Keratinocyte (primary cell): ENCODE data around the gene RRP12. TPM values are rescaled to one million over a fixed set of nuclear protein-coding genes. Genes with fewer than 3 reads are reported as not detected.

Experiments used
- DNase-seq: peaks from one replicate; pipeline ENCODE4 v3.0.0-alpha.2; 2011; ENCODE audit warnings: low read depth, missing footprints, low spot score
- FAIRE-seq: peaks from 2 replicates; lab custom pipeline; 2011; peaks lifted over from hg19 to GRCh38; lab: Jason Lieb, UNC
- H2AFZ ChIP-seq: 2 replicates; pipeline ENCODE4 v1.6.0; 2012; ENCODE audit warnings: low read length, control low read depth, inconsistent platforms; ENCODE audit not compliant: control insufficient read depth
- H3K27ac ChIP-seq: 2 replicates; pipeline ENCODE4 v1.5.1; 2011; ENCODE audit warnings: low read length; ENCODE audit not compliant: control insufficient read depth, insufficient read depth
- H3K27me3 ChIP-seq: 3 replicates; pipeline ENCODE4 v1.6.0; 2011; ENCODE audit warnings: low read length; ENCODE audit not compliant: control insufficient read depth, insufficient read depth; ENCODE audit errors: extremely low read depth
- H3K36me3 ChIP-seq, 2 experiments: 2 replicates in 1 of 2; 3 replicates in 1 of 2; pipeline ENCODE4 v1.5.1; 2011; ENCODE audit warnings: low read length in 2 of 2, mild to moderate bottlenecking in 1 of 2; ENCODE audit not compliant: control insufficient read depth in 2 of 2, insufficient read depth in 2 of 2; ENCODE audit errors: extremely low read depth in 1 of 2
- H3K4me1 ChIP-seq: 3 replicates; pipeline ENCODE4 v1.5.1; 2011; ENCODE audit warnings: low read length; ENCODE audit not compliant: control insufficient read depth, insufficient read depth; ENCODE audit errors: extremely low read depth
- H3K4me2 ChIP-seq: 3 replicates; pipeline ENCODE4 v1.6.0; 2011; ENCODE audit warnings: low read depth, low read length; ENCODE audit not compliant: control insufficient read depth, insufficient read depth; ENCODE audit errors: extremely low read depth
- H3K4me3 ChIP-seq, 3 experiments: fragments of 200-600 bp in 1 of 3; sonication (generic) in 1 of 3; 2 replicates in 2 of 3; 3 replicates in 1 of 3; pipeline ENCODE4 v1.5.1; 2011 to 2016; ENCODE audit warnings: low read length in 3 of 3, mild to moderate bottlenecking in 3 of 3, control low read depth in 2 of 3, inconsistent platforms in 1 of 3, low read depth in 1 of 3, mixed read lengths in 1 of 3, mixed run types in 1 of 3, moderate library complexity in 1 of 3; ENCODE audit not compliant: control insufficient read depth in 2 of 3, insufficient read depth in 2 of 3; ENCODE audit errors: extremely low read depth in 1 of 3
- H3K79me2 ChIP-seq: 2 replicates; pipeline ENCODE4 v1.6.0; 2012; ENCODE audit warnings: low read length; ENCODE audit not compliant: control insufficient read depth, insufficient read depth
- H3K9ac ChIP-seq: 3 replicates; pipeline ENCODE4 v1.6.0; 2011; ENCODE audit warnings: low read length; ENCODE audit not compliant: control insufficient read depth, insufficient read depth; ENCODE audit errors: extremely low read depth
- H3K9me1 ChIP-seq: 3 replicates; pipeline ENCODE4 v1.6.0; 2011; ENCODE audit warnings: low read length; ENCODE audit not compliant: control insufficient read depth, insufficient read depth; ENCODE audit errors: extremely low read depth
- H3K9me3 ChIP-seq: 2 replicates; pipeline ENCODE4 v1.5.1; 2012; ENCODE audit warnings: low read depth, low read length; ENCODE audit not compliant: control insufficient read depth
- H4K20me1 ChIP-seq: 3 replicates; pipeline ENCODE4 v1.6.0; 2011; ENCODE audit warnings: low read length; ENCODE audit not compliant: control insufficient read depth, insufficient read depth; ENCODE audit errors: extremely low read depth
- CTCF ChIP-seq, 3 experiments: IDR thresholded peaks in 1 of 3; conservative IDR thresholded peaks in 1 of 3; optimal IDR thresholded peaks in 1 of 3; 2 replicates in 2 of 3; 3 replicates in 1 of 3; pipeline versions ENCODE3 to v1.5.1; 2011; ENCODE audit warnings: low read length in 3 of 3, mild to moderate bottlenecking in 3 of 3, moderate library complexity in 2 of 3, control low read depth in 1 of 3, inconsistent platforms in 1 of 3; ENCODE audit not compliant: insufficient read depth in 2 of 3; ENCODE audit errors: extremely low read depth in 1 of 3
- EZH2 ChIP-seq: IDR thresholded peaks from one replicate; pipeline ENCODE4 v1.6.1; 2012; ENCODE audit warnings: inconsistent platforms, mild to moderate bottlenecking, low read length, moderate library complexity
- dilution Hi-C: fragments of 300-500 bp; cut with MboI; formaldehyde crosslinking; loops from one replicate; pipeline ENCODE4 v1.7.0; 2020; ENCODE audit warnings: low sequenced_read_pairs; ENCODE audit not compliant: extremely low pct_ligation_motif_present
- polyA plus RNA-seq, 5 experiments: library from polyadenylated mRNA; depleted of rRNA in 3 of 5; stranded (reverse) in 3 of 5; stranded (forward) in 1 of 5; unstranded in 1 of 5; fragments of >200 nt; gene quantifications; 1 replicate in 1 of 5; 2 replicates in 3 of 5; 3 replicates in 1 of 5; pipeline versions ENCODE4 v1.2.1 to v1.2.3, GENCODE V29; 2011 to 2012; ENCODE audit warnings: missing spikeins in 2 of 5, low read depth in 1 of 5, low replicate concordance in 1 of 5

Gene RRP12
- polyA plus RNA-seq, 1 donor (not counting 4 experiments of a cell fraction or from before 2014, with no cell fraction given), result 14.8 TPM

GRCh38 chr10:97390091-97390490 lies 11.0 kb downstream of the RRP12 start:
- TF ChIP-seq CTCF (optimal IDR thresholded peaks at IDR 0.05 in 1 of 3, IDR thresholded peaks at IDR 0.05 in 1 of 3, conservative IDR thresholded peaks at IDR 0.05 in 1 of 3; ENCODE audit: extremely low read depth in 1 of 3, insufficient read depth in 2 of 3, low read length in 3 of 3) (no peak), EZH2 (no peak)
- FAIRE-seq, result no peak
- no peak for DNase-seq
- no peaks in the 10 kb centered on the region for H3K79me2 ChIP-seq
- no peaks in the 10 kb centered on the region for H3K4me1 ChIP-seq
- H3K9me3 ChIP-seq, result no peaks in the 10 kb centered on the region
- dilution Hi-C loops, result no loop called here
- no peaks in the 10 kb centered on the region for H4K20me1 ChIP-seq
- peaks cover 37 to 41% of the 10 kb centered on the region in 2 experiments for H3K36me3 ChIP-seq
- no peaks in the 10 kb centered on the region for H3K27me3 ChIP-seq
- no peak overlapping the region for H3K4me2 ChIP-seq
- H3K9me1 ChIP-seq, result no peaks in the 10 kb centered on the region
- H3K27ac ChIP-seq, result no peak overlapping the region
- no peak overlapping the region for H2AFZ ChIP-seq
- H3K4me3 ChIP-seq, result no peak overlapping the region
- H3K9ac ChIP-seq, result no peak overlapping the region

- H3K27me3 ChIP-seq, result no peaks in the 10 kb centered on the region
- no peak overlapping the region for H3K9ac ChIP-seq
- H3K4me1 ChIP-seq, result no peaks in the 10 kb centered on the region
- no peaks in the 10 kb centered on the region for H3K9me3 ChIP-seq
- no peak for FAIRE-seq
- H3K36me3 ChIP-seq, result peaks cover 42% of the 10 kb centered on the region in 2 experiments
- H3K4me2 ChIP-seq, result no peak overlapping the region
- DNase-seq, result no peak
- no peak overlapping the region for H2AFZ ChIP-seq
- H3K79me2 ChIP-seq, result no peaks in the 10 kb centered on the region
- no peak for TF ChIP-seq CTCF (optimal IDR thresholded peaks at IDR 0.05 in 1 of 3, IDR thresholded peaks at IDR 0.05 in 1 of 3, conservative IDR thresholded peaks at IDR 0.05 in 1 of 3; ENCODE audit: extremely low read depth in 1 of 3, insufficient read depth in 2 of 3, low read length in 3 of 3)
- no peak for TF ChIP-seq EZH2
- dilution Hi-C loops, result no loop called here
- H3K4me3 ChIP-seq, result no peak overlapping the region
- no peaks in the 10 kb centered on the region for H4K20me1 ChIP-seq
- no peak overlapping the region for H3K27ac ChIP-seq
- H3K9me1 ChIP-seq, result no peaks in the 10 kb centered on the region
Observed at GRCh38 chr10:97388152-97388551, 13.0 kb downstream of the RRP12 start.
